GM19328 (cell line): ENCODE measurements around the gene MYO16.

ENCODE experiments used
- ATAC-seq: cut with Tn5 transposase; IDR thresholded peaks from one replicate; pipeline ENCODE4 v1.9.1; 2021; ENCODE audit warnings: mild to moderate bottlenecking, moderate library complexity; ENCODE audit not compliant: unreplicated experiment

Gene MYO16

GRCh38 chr13:108927615-108928014, 298.2 kb downstream of the MYO16 start:
- ATAC-seq = no peak

- no peak for ATAC-seq
Observed at GRCh38 chr13:108929532-108930206, 300.3 kb downstream of the MYO16 start.

GRCh38 chr13:108932196-108932595, 302.8 kb downstream of the MYO16 start:
- no peak for ATAC-seq

GRCh38 chr13:108933061-108933460, 303.6 kb downstream of the MYO16 start:
- ATAC-seq = no peak

GRCh38 chr13:108938155-108938554, 308.7 kb downstream of the MYO16 start:
- no peak for ATAC-seq

- no peak for ATAC-seq
Observed at GRCh38 chr13:108940121-108940520, 310.7 kb downstream of the MYO16 start.

GRCh38 chr13:108943842-108944241, 314.4 kb downstream of the MYO16 start:
- ATAC-seq = no peak

GRCh38 chr13:108944760-108945159, 315.3 kb downstream of the MYO16 start:
- ATAC-seq = no peak

GRCh38 chr13:108947551-108948030, 318.2 kb downstream of the MYO16 start:
- ATAC-seq = no peak

GRCh38 chr13:108948251-108948671, 318.9 kb downstream of the MYO16 start:
- no peak for ATAC-seq

- no peak for ATAC-seq
Observed at GRCh38 chr13:108950333-108951010, 321.1 kb downstream of the MYO16 start.

- no peak for ATAC-seq
Observed at GRCh38 chr13:108955741-108956140, 326.3 kb downstream of the MYO16 start.

GRCh38 chr13:108957369-108958012, 328.1 kb downstream of the MYO16 start:
- ATAC-seq = no peak

- no peak for ATAC-seq
Observed at GRCh38 chr13:108958013-108958376, 328.6 kb downstream of the MYO16 start.

GRCh38 chr13:108959234-108959633, 329.8 kb downstream of the MYO16 start:
- no peak for ATAC-seq

- ATAC-seq = no peak
Observed at GRCh38 chr13:108960006-108960405, 330.6 kb downstream of the MYO16 start.

- ATAC-seq = peak; percentile 91
Observed at GRCh38 chr13:108961542-108962125, 332.2 kb downstream of the MYO16 start.

- ATAC-seq = no peak
Observed at GRCh38 chr13:108962654-108963053, 333.2 kb downstream of the MYO16 start.

- ATAC-seq = no peak
Observed at GRCh38 chr13:108963276-108963810, 333.9 kb downstream of the MYO16 start.

- ATAC-seq = no peak
Observed at GRCh38 chr13:108963846-108964600, 334.6 kb downstream of the MYO16 start.

GRCh38 chr13:108964606-108965005, 335.2 kb downstream of the MYO16 start:
- no peak for ATAC-seq
